NCI-H510A (cell line): ENCODE measurements around the gene MAN1B1.
A peak's percentile ranks its signal among the peaks of the same experiment; 100 is the strongest.
"Not testable (repeated sequence)": the region's sequence is repeated elsewhere in the genome, so short reads cannot be mapped to it uniquely, and the experiment has no call there.

ENCODE experiments used
- DNase-seq: peaks from one replicate; lab custom pipeline; 2025; lab: John Stamatoyannopoulos, UW

MAN1B1 gene

GRCh38 chr9:137052998-137053943, 33.5 kb upstream of the MAN1B1 start:
- DNase-seq: no peak

- peak; percentile 80 for DNase-seq
Measured at GRCh38 chr9:137053944-137054931, 32.5 kb upstream of the MAN1B1 start, which contains the start of gene ENTPD2. Gene ENTPD2, minus strand, starts transcription at chr9:137054061. Its CDS starts 64 bp downstream, at chr9:137053997.

GRCh38 chr9:137054932-137055384, 31.8 kb upstream of the MAN1B1 start:
- no peak for DNase-seq

GRCh38 chr9:137055385-137056364, 31.1 kb upstream of the MAN1B1 start:
- no peak for DNase-seq

GRCh38 chr9:137056739-137057415, 29.9 kb upstream of the MAN1B1 start:
- no peak for DNase-seq

GRCh38 chr9:137057545-137057944, 29.2 kb upstream of the MAN1B1 start:
- peak; percentile 57 for DNase-seq

- DNase-seq: no peak
Measured at GRCh38 chr9:137058521-137059234, 28.1 kb upstream of the MAN1B1 start.

GRCh38 chr9:137062384-137062783, 24.4 kb upstream of the MAN1B1 start:
- DNase-seq: no peak

GRCh38 chr9:137062798-137063197, 24.0 kb upstream of the MAN1B1 start:
- not testable (repeated sequence) for DNase-seq

GRCh38 chr9:137063311-137064026, 23.3 kb upstream of the MAN1B1 start:
- DNase-seq: no peak

GRCh38 chr9:137064027-137064879, 22.5 kb upstream of the MAN1B1 start:
- no peak for DNase-seq

- no peak for DNase-seq
Measured at GRCh38 chr9:137064880-137065164, 22.0 kb upstream of the MAN1B1 start.

GRCh38 chr9:137065336-137065967, 21.3 kb upstream of the MAN1B1 start:
- no peak for DNase-seq

GRCh38 chr9:137066096-137066861, 20.5 kb upstream of the MAN1B1 start:
- no peak for DNase-seq

GRCh38 chr9:137067860-137068538, 18.8 kb upstream of the MAN1B1 start:
- DNase-seq: peak; percentile 55
